A549 (cell line): ENCODE measurements around the gene PPP1R15A. TPM values are rescaled to one million over a fixed set of nuclear protein-coding genes. Genes with fewer than 3 reads are reported as not detected.

Experiments
- ATAC-seq, 2 experiments: fragments of 200-7000 bp in 1 of 2; fragments of >200 bp in 1 of 2; cut with Nextera tagmentation in 1 of 2; cut with Tn5 transposase in 1 of 2; 3 replicates each; pipeline versions ENCODE4 v1.8.0 to v1.9.1; 2018 to 2020; ENCODE audit warnings: mild to moderate bottlenecking in 1 of 2, moderate library complexity in 1 of 2
- CTCF ChIA-PET: fragments of 300-600 bp; sonication (Branson Sonifier 250); formaldehyde crosslinking; extraction: SDS; loops from one replicate; lab custom pipeline; 2021; ENCODE audit warnings: antibody characterized with exemption, inconsistent platforms; lab: Yijun Ruan, JAX
- POLR2A ChIA-PET: fragments of 350-600 bp; formaldehyde crosslinking; extraction: SDS; loops from one replicate; lab custom pipeline; 2021; ENCODE audit warnings: antibody characterized with exemption, inconsistent platforms; lab: Yijun Ruan, JAX
- DNase-seq, 2 experiments: peaks; one replicate each; pipeline versions ENCODE4 v3.0.0 to v3.0.0-alpha.2; 2011 to 2016; ENCODE audit warnings: low read depth in 1 of 2, low spot score in 1 of 2
- FAIRE-seq: peaks from 2 replicates; lab custom pipeline; 2011; peaks lifted over from hg19 to GRCh38; lab: Jason Lieb, UNC
- H3K27ac ChIP-seq, 2 experiments: fragments of >200 bp; sonication (Bioruptor Twin); formaldehyde crosslinking; 3 replicates each; pipeline ENCODE4 v1.5.1; 2016 to 2017
- H3K4me1 ChIP-seq: fragments of >200 bp; sonication (Bioruptor Twin); formaldehyde crosslinking; 3 replicates; pipeline ENCODE4 v1.6.1; 2016
- H3K4me2 ChIP-seq: fragments of >200 bp; sonication (Bioruptor Twin); formaldehyde crosslinking; 3 replicates; pipeline ENCODE4 v1.6.1; 2016
- H3K4me3 ChIP-seq: fragments of >200 bp; sonication (Bioruptor Twin); formaldehyde crosslinking; 3 replicates; pipeline ENCODE4 v1.5.1; 2016
- H3K9me3 ChIP-seq: fragments of >200 bp; sonication (Bioruptor Twin); formaldehyde crosslinking; 3 replicates; pipeline ENCODE4 v1.6.1; 2016
- ATOH8 ChIP-seq: fragments of 250-450 bp; sonication (Bioruptor Pico); IDR thresholded peaks from 2 replicates; pipeline ENCODE4 v1.5.0; 2020; ENCODE audit warnings: low read depth, mild to moderate bottlenecking, moderate library complexity
- CBX8 ChIP-seq: fragments of 200-600 bp; sonication (generic); IDR thresholded peaks from 2 replicates; pipeline ENCODE4 v1.6.1; 2016
- CEBPB ChIP-seq, 2 experiments: fragments of >200 bp in 1 of 2; sonication (Bioruptor Twin) in 1 of 2; formaldehyde crosslinking in 1 of 2; IDR thresholded peaks; 2 replicates each; pipeline ENCODE4 v1.6.1; 2012 to 2016
- CHD2 ChIP-seq: fragments of 150-350 bp; IDR thresholded peaks from 2 replicates; pipeline ENCODE4 v1.6.1; 2014; ENCODE audit warnings: low read length; ENCODE audit not compliant: partially characterized antibody
- E2F6 ChIP-seq: IDR thresholded peaks from 2 replicates; pipeline ENCODE4 v1.6.1; 2012; ENCODE audit warnings: low read depth, borderline replicate concordance
- ELK1 ChIP-seq: fragments of 150-350 bp; IDR thresholded peaks from 2 replicates; pipeline ENCODE4 v1.6.1; 2014; ENCODE audit warnings: low read depth, mild to moderate bottlenecking, low read length
- EP300 ChIP-seq, 2 experiments: fragments of >200 bp; sonication (Bioruptor Twin); formaldehyde crosslinking; IDR thresholded peaks; 2 replicates in 1 of 2; 3 replicates in 1 of 2; pipeline ENCODE4 v1.6.1; 2016 to 2017
- FOSB ChIP-seq: fragments of 250-450 bp; sonication (Bioruptor Pico); IDR thresholded peaks from 2 replicates; pipeline ENCODE4 v1.5.0; 2020; ENCODE audit warnings: mild to moderate bottlenecking, moderate library complexity
- HDAC2 ChIP-seq: fragments of 200-600 bp; sonication (generic); IDR thresholded peaks from 2 replicates; pipeline ENCODE4 v1.6.1; 2016
- HOXA7 ChIP-seq: fragments of 250-450 bp; sonication (Bioruptor Pico); IDR thresholded peaks from 2 replicates; pipeline ENCODE4 v1.5.0; 2020; ENCODE audit warnings: mild to moderate bottlenecking, moderate library complexity
- JUNB ChIP-seq: fragments of >200 bp; sonication (Bioruptor Twin); formaldehyde crosslinking; IDR thresholded peaks from 2 replicates; pipeline ENCODE4 v1.6.1; 2016
- KDM1A ChIP-seq: fragments of 200-600 bp; sonication (generic); IDR thresholded peaks from 2 replicates; pipeline ENCODE4 v1.6.1; 2016; ENCODE audit warnings: low read depth, mild to moderate bottlenecking
- KDM5A ChIP-seq: fragments of 200-600 bp; sonication (generic); IDR thresholded peaks from 2 replicates; pipeline ENCODE4 v1.6.1; 2016; ENCODE audit warnings: antibody characterized with exemption, mild to moderate bottlenecking
- MAFK ChIP-seq: fragments of 450-650 bp; IDR thresholded peaks from 2 replicates; pipeline ENCODE4 v1.6.1; 2014; ENCODE audit not compliant: partially characterized antibody
- MAX ChIP-seq: IDR thresholded peaks from 2 replicates; pipeline ENCODE4 v1.6.1; 2012
- MAZ ChIP-seq: fragments of 150-350 bp; IDR thresholded peaks from 2 replicates; pipeline ENCODE4 v1.6.1; 2014; ENCODE audit warnings: antibody characterized with exemption, low read depth, low read length, borderline replicate concordance
- NR3C1 ChIP-seq: fragments of >200 bp; sonication (Bioruptor Twin); formaldehyde crosslinking; IDR thresholded peaks from 3 replicates; pipeline ENCODE4 v1.6.1; 2017
- PBX3 ChIP-seq: IDR thresholded peaks from 2 replicates; pipeline ENCODE4 v1.6.1; 2012
- PHF8 ChIP-seq: fragments of 200-600 bp; sonication (generic); IDR thresholded peaks from 2 replicates; pipeline ENCODE4 v1.6.1; 2016; ENCODE audit warnings: low read depth, mild to moderate bottlenecking, antibody characterized with exemption, moderate library complexity, borderline replicate concordance
- POLR2AphosphoS2 ChIP-seq: conservative IDR thresholded peaks from 2 replicates; pipeline ENCODE4 v1.6.1; 2012; ENCODE audit warnings: low read length, improper control_type of control experiment, inconsistent platforms
- RARB ChIP-seq: fragments of 250-450 bp; sonication (Bioruptor Pico); IDR thresholded peaks from 2 replicates; pipeline ENCODE4 v1.8.0; 2021; ENCODE audit warnings: mild to moderate bottlenecking, moderate library complexity
- RCOR1 ChIP-seq: fragments of 150-350 bp; IDR thresholded peaks from 2 replicates; pipeline ENCODE4 v1.6.1; 2014; ENCODE audit warnings: antibody characterized with exemption, low read length, low read depth
- RNF2 ChIP-seq: fragments of 200-600 bp; sonication (generic); IDR thresholded peaks from 2 replicates; pipeline ENCODE4 v1.6.1; 2016; ENCODE audit warnings: low read depth, mild to moderate bottlenecking, antibody characterized with exemption, moderate library complexity, borderline replicate concordance
- TFCP2L1 ChIP-seq: fragments of 250-450 bp; sonication (Bioruptor Pico); IDR thresholded peaks from 2 replicates; pipeline ENCODE4 v1.5.0; 2021; ENCODE audit warnings: mild to moderate bottlenecking
- ZSCAN20 ChIP-seq: fragments of 250-450 bp; sonication (Bioruptor Pico); IDR thresholded peaks from 2 replicates; pipeline ENCODE4 v1.8.0; 2022; ENCODE audit warnings: mild to moderate bottlenecking, moderate library complexity
- WGBS: methylation state at CpG from one replicate; pipeline ENCODE4 v1.1.6; 2017; ENCODE audit errors: missing lambda C conversion rate; 5-methylcytosine and 5-hydroxymethylcytosine counted together
- polyA plus RNA-seq, 4 experiments: library from polyadenylated mRNA; depleted of rRNA in 3 of 4; stranded (reverse); fragments of >200 nt; fragmentation: RNase III in 1 of 4; extraction: RNeasy Plus Mini Kit Qiagen cat#74134 plus additional on column Dnase treatment in 1 of 4; gene quantifications; 2 replicates in 3 of 4; 3 replicates in 1 of 4; pipeline ENCODE4 v1.2.3, GENCODE V29; 2011 to 2017
- TF ChIP-seq, protein P1 (sequence below): fragments of 250-450 bp; sonication (Bioruptor Pico); IDR thresholded peaks from 2 replicates; pipeline ENCODE4 v1.5.0; 2021; ENCODE audit warnings: mild to moderate bottlenecking, moderate library complexity, borderline replicate concordance

PPP1R15A gene
- polyA plus RNA-seq, 2 of the 4 experiments (the other 2 are of a cell fraction) = 29.7 to 74.2 TPM

- Histone ChIP-seq H3K4me1 (peaks cover 17% of the 10 kb centered on the region), H3K9me3 (no peaks in the 10 kb centered on the region), H3K4me3 (no peak overlapping the region), H3K27ac (peak overlapping the region in 1 of 2 experiments; percentile 84; a peak in 2 of 6 replicates), H3K4me2 (no peak overlapping the region)
- TF ChIP-seq PHF8 = no peak
- no peak for TF ChIP-seq ATOH8
- no peak for TF ChIP-seq MAZ
- TF ChIP-seq RNF2 = no peak
- TF ChIP-seq HOXA7 (CRISPR knock-in tag) = no peak
- WGBS = 89% methylated on average over 14 of the region's 14 CpGs
- no peak for DNase-seq
- no peak for ATAC-seq
- ChIA-PET CTCF (interaction anchor here (0.6 to 4.9 kb wide), 8 partner anchors 16 to 190 kb away, joined by 3 to 33 read pairs (median 3); partner anchors contain the start of gene HSD17B14), POLR2A (no interaction called here)
- no peak for FAIRE-seq
Observed at GRCh38 chr19:48867123-48867745, 5.0 kb upstream of the PPP1R15A start.

GRCh38 chr19:48867746-48868113 is 4.5 kb upstream of the PPP1R15A start:
- peaks cover 17% of the 10 kb centered on the region for H3K4me1 ChIP-seq
- WGBS = 87% methylated on average over 7 of the region's 7 CpGs
- CTCF ChIA-PET = interaction anchor here (1.0 to 4.9 kb wide), 6 partner anchors 16 to 190 kb away, joined by 3 to 33 read pairs (median 6); partner anchors contain the start of gene HSD17B14
- H3K4me3 ChIP-seq = no peak overlapping the region
- H3K27ac ChIP-seq = peak overlapping the region in 1 of 2 experiments; percentile 84; a peak in 3 of 6 replicates
- no peak for TF ChIP-seq JUNB
- no peak for TF ChIP-seq KDM5A
- TF ChIP-seq KDM1A = no peak
- TF ChIP-seq PBX3 = no peak
- no peak for TF ChIP-seq ELK1
- no peak for TF ChIP-seq RARB
- no peak for TF ChIP-seq EP300 (IDR thresholded peaks at IDR 0.05)
- no peak for TF ChIP-seq CHD2
- TF ChIP-seq RCOR1 = no peak
- no peak for TF ChIP-seq MAFK
- H3K9me3 ChIP-seq = no peaks in the 10 kb centered on the region
- POLR2A ChIA-PET = no interaction called here
- H3K4me2 ChIP-seq = peak overlapping the region; percentile 55
- ATAC-seq (no peak), FAIRE-seq (no peak), DNase-seq (no peak)

GRCh38 chr19:48868114-48868886 is 3.9 kb upstream of the PPP1R15A start, which contains the start of gene PLEKHA4:
Gene PLEKHA4 (minus strand): TSS chr19:48868617. CDS start chr19:48867620, 997 bp downstream.
- H3K4me3 ChIP-seq = no peak within 1 kb of the TSS
- no peaks in the 10 kb centered on the region for H3K9me3 ChIP-seq
- POLR2A ChIA-PET = interaction anchor here (8.9 kb wide), 1 partner anchor 100 kb away, joined by 175 read pairs; the partner anchor contains the start of gene FTL
- DNase-seq = no peak
- H3K4me1 ChIP-seq = peaks cover 17% of the 10 kb centered on the region
- H3K27ac ChIP-seq = peak within 1 kb of the TSS; percentile 60 to 84
- CTCF ChIA-PET = interaction anchor here (1.0 to 13.7 kb wide), 9 partner anchors 17 to 191 kb away, joined by 3 to 121 read pairs (median 7); partner anchors contain the start of gene HSD17B14
- no peak for FAIRE-seq
- peak within 1 kb of the TSS; percentile 55 for H3K4me2 ChIP-seq
- ATAC-seq = no peak
- WGBS = 55% methylated on average over 9 of the region's 11 CpGs
- TF ChIP-seq TFCP2L1 (CRISPR knock-in tag) (no peak), ZSCAN20 (CRISPR knock-in tag) (no peak), POLR2AphosphoS2 (no peak), FOSB (CRISPR knock-in tag) (no peak), RARB (no peak), MAX (no peak), CBX8 (no peak), CEBPB (IDR thresholded peaks at IDR 0.05) (no peak), PHF8 (no peak), HDAC2 (no peak), NR3C1 (no peak), RCOR1 (no peak), MAFK (no peak), E2F6 (no peak)
- TF ChIP-seq, protein P1, sequence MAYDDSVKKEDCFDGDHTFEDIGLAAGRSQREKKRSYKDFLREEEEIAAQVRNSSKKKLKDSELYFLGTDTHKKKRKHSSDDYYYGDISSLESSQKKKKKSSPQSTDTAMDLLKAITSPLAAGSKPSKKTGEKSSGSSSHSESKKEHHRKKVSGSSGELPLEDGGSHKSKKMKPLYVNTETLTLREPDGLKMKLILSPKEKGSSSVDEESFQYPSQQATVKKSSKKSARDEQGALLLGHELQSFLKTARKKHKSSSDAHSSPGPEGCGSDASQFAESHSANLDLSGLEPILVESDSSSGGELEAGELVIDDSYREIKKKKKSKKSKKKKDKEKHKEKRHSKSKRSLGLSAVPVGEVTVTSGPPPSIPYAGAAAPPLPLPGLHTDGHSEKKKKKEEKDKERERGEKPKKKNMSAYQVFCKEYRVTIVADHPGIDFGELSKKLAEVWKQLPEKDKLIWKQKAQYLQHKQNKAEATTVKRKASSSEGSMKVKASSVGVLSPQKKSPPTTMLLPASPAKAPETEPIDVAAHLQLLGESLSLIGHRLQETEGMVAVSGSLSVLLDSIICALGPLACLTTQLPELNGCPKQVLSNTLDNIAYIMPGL (CRISPR knock-in tag) = no peak
